GM12878 (cell line): ENCODE data around the gene LIMS3.
"Not testable (repeated sequence)": the region's sequence is repeated elsewhere in the genome, so short reads cannot be mapped to it uniquely, and the experiment has no call there.

ENCODE experiments used
- CREM ChIP-seq: IDR thresholded peaks from 2 replicates; pipeline ENCODE4 v1.6.1; 2014; ENCODE audit warnings: antibody characterized with exemption, low read depth
- GABPA ChIP-seq: IDR thresholded peaks from 2 replicates; pipeline ENCODE4 v1.6.1; 2014; ENCODE audit warnings: antibody characterized with exemption, low read depth, mild to moderate bottlenecking, inconsistent platforms
- JUNB ChIP-seq: IDR thresholded peaks from 2 replicates; pipeline ENCODE4 v1.6.1; 2016; ENCODE audit warnings: antibody characterized with exemption, mild to moderate bottlenecking
- KAT2A ChIP-seq: conservative IDR thresholded peaks from 2 replicates; pipeline ENCODE4 v1.6.1; 2011; ENCODE audit warnings: low read depth, low read length; ENCODE audit not compliant: control insufficient read depth
- POLR2A ChIP-seq: IDR thresholded peaks from 2 replicates; pipeline ENCODE4 v1.6.1; 2011; ENCODE audit warnings: low read depth, mild to moderate bottlenecking, low read length
- RAD21 ChIP-seq: IDR thresholded peaks from 2 replicates; pipeline ENCODE4 v1.6.1; 2011; ENCODE audit warnings: mild to moderate bottlenecking, low read depth, low read length, moderate library complexity; ENCODE audit not compliant: insufficient read depth

GRCh38 chr2:109913911-109914310, 15.4 kb downstream of the LIMS3 start:
- not testable (repeated sequence) for TF ChIP-seq JUNB, GABPA, POLR2A, RAD21, KAT2A, CREM
